Epithelial cell of alveolus of lung (primary cell): Measurements from ENCODE around the gene CLEC19A. TPM values are rescaled to one million over a fixed set of nuclear protein-coding genes. Genes with fewer than 3 reads are reported as not detected.

Experiments
- total RNA-seq: library from RNA; depleted of rRNA; stranded (reverse); fragments of >200 nt; gene quantifications from 2 replicates; pipeline ENCODE4 v1.2.1, GENCODE V29; 2015

CLEC19A gene
- total RNA-seq = not detected in 2 replicates

DNA sequence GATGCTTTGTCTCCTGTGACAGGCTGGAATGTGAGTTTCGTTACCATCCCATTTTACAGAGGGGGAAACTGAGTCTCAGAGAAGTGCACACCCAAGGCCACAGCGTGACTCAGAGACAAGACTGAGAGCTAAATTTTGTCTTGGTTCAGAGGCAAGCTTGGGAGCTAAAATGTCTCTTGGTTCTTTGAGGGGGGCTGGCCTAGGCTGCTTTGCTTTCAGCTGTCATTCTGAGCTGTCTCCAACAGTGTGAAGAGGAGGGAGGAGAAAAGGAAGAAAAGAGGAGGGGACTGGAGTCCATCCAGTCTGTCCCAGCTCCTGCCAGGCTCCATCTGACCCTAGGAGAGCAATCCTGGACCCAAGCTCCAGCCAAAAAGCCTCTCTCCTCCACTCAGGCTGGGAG, at the start of gene CLEC19A:
Gene CLEC19A, plus strand, starts transcription at position 301 of the 400 bp plus-strand sequence. CDS start 121 bp downstream, outside the sequence.

Other genes starting within 250 kb of the CLEC19A start
- 5.9 and 16.8 TPM in 2 replicates for gene COQ7, start 218.1 kb upstream of the CLEC19A start, total RNA-seq
- 53.3 and 66.2 TPM in 2 replicates for gene ITPRIPL2, start 171.8 kb upstream of the CLEC19A start, total RNA-seq
- 1.3 and 3.7 TPM in 2 replicates for gene SYT17, start 117.5 kb upstream of the CLEC19A start, total RNA-seq
- gene TMC5, start 132.2 kb downstream of the CLEC19A start, total RNA-seq = 0.26 TPM in 1 of 2 replicates, not detected in the other
- gene GDE1, start 236.4 kb downstream of the CLEC19A start, total RNA-seq = 58.6 and 67.8 TPM in 2 replicates
- 7.6 and 11.3 TPM in 2 replicates for gene CCP110, start 238.2 kb downstream of the CLEC19A start, total RNA-seq